Fibroblast of skin of abdomen (primary cell): ENCODE data around the gene LBHD2.

Source experiments
- DNase-seq: peaks from one replicate; pipeline ENCODE4 v3.0.0-alpha.2; 2013

The LBHD2 gene

DNA sequence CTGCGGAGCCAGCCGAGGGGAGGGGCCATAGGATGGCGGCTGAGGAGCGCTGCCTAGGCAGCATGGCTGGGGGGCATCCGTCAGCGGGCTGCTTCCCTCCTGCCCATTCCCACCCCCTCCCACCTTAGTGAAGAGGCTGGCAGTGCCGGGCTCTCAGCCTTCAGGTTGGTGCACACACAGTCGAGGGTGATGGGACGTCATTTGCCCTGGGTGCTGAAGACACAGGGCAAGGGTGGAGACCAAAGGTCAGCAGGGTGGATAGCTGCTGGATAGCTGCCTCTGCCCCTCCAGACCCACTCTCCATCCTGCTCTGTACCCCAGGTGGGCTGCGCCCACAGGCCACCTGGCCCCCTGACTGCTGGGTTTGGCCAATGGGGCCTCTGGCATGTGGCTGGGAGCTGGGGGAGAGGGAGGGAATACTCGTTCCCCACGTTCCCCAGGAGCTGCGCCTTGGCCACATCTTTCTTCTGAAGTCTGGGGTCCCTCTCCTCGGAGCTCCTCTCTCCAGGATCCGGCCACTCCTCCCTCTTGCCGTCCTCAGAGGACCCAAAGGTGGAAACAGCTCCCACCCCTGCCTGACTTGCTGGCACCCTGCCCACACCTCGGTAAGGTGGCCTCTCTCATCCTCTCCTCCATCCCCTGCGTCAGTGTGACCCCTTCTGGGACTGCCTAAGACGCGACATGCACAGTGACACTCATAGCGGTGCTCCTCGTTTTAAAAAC is 15.5 kb upstream of the LBHD2 start:
- no peak for DNase-seq

DNA sequence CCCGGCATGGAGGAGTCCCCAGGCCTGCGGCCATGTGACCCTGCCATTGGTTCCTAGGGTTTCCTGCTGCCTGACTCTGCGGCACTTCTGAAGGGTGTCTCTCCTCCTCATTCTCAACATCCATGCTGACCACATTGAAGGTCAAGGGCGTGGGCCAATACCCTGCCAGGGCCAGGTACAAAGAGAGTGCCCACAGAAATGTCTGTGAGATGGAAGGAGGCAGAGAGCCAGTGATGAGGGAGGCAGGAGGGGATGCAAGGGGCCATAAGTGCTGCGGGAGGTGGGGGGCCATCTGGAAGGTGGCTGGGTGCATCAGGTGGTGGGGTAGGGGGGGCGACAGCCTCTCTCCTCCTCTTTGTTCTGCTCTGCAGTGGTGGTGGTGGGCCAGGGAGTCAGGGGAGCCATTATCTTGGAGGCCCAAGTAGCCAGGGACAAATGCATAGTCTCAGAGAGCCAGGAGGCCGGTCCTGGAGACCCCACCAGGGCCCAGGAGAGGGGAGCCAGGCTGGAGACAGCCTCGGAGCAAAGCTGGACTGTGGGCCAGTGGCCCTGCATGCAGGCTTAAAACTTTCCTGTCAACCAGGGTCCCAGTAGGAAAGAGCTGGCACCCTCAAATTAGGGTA is 13.6 kb upstream of the LBHD2 start:
- DNase-seq: no peak

DNA sequence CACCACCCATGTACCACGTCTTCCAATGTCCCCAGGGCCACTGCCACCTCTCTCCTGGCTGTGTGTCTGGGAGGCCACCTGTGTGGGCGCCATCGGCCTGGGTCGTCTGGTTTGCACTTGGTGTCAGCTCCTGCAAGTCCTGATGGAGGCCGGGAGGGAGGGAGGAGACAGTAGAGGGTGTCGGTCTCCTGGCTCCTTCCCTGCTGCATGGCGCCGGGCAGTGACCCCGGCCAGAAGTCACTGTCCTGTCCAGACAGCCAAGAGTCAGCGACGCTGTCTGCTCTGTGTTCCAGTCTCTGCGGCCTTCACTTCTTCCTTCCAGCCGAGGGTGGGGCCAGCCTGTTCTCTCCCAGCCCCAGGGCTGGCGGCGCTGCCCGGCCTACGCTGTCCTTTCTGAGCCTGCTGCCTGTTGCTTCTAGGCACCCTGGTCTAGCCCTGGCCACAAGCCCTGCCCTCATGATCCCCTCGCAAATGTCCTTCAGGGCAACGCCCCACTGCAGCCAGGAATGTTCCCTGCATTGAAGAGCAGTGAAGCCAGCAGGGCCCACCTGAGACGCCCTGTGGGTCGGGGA is 13.0 kb upstream of the LBHD2 start:
- DNase-seq: no peak

DNA sequence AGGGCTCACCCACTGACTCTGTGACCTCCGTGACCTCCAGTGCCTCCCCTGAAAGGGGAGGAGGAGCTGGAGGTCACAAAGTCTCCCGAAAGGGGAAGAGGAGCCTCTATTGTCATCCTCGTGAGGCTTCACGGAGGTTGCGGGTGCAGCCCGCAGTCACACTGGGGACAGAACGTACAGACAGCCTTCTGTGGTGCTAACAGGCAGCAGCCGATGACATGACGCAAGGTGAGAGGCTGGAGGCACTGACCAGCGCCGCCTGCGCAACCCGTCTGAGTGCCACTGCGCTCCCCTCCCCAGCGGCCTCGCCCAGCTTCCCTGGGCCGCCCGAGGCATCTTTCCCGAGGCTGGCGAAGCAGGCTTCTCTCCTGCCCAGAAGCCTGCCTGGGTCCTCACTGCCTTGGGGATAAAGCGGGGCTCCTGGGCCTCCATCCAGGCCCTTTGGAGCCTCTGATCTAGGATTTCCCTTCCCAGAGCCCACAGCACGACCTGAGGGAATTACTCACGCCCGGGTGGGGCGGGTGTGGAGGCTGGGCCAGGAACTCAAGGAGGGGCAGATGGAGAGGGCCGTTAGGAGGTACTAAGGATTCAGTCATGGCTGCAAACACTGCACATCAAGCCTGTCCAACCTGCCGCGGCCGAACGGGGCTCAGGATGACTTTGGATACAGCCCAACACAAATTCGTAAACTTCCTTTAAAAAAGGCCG is 12.3 kb upstream of the LBHD2 start:
- DNase-seq: no peak

DNA sequence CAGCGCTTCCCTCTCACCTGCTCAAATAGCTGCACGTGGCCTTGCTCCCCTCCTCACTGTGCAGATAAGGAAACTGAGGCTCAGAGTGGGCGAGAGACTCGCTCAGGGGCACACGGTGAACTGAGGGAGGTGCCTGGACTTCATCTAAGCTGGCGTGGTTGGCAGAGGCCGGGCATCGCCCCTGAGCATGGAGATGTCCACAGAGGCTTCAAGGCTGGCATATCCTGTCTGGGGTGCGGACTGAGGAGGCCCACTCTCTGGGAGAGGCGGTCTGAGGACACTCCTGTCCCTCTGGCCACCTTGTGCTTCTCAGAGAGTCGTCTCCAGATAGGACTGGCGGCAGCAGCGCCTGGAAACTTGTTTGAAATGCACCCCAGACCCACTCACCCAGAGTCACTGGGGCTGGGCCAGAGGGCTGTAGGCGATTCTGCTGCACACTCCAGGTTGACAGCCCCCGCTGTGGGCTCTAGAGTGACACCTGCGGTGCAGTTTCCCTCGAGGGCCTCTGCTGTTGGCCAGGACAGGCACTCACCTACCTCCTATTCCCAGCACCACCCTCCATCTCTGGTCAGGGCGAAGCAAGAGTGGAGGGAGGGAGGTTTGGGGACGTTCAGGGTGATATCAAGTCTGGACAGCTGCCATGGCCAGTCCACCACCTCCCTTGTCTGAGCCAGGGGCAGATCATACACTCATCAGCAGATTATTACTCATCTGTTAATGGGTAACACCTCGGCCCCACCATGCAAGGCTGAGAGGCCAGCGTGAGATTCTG is 11.2 kb upstream of the LBHD2 start:
- no peak for DNase-seq

DNA sequence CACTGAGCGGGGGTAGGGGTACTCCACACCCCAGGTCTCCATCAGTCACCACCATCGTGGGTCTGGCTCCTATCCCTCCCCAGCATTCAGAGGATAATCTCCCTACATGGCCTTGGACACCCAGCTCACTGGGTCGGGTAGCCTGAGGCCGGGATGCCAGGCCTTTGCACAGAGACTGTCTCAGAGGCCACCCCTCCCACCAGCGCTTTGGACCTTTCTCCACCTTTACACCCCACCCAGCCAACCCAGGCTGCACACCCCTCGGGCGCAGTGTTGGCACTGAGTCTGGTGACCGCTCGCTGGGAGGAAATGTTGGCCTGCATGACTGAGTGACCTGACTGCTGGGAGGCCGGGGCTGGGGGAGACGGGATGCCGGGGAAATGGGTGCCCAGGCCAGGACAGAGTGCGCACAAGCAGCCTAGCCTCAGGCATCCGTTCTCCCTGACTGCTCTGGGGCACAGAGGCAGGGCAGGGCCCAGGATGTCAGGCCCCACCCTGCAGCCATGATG is 10.6 kb upstream of the LBHD2 start:
- DNase-seq: no peak

DNA sequence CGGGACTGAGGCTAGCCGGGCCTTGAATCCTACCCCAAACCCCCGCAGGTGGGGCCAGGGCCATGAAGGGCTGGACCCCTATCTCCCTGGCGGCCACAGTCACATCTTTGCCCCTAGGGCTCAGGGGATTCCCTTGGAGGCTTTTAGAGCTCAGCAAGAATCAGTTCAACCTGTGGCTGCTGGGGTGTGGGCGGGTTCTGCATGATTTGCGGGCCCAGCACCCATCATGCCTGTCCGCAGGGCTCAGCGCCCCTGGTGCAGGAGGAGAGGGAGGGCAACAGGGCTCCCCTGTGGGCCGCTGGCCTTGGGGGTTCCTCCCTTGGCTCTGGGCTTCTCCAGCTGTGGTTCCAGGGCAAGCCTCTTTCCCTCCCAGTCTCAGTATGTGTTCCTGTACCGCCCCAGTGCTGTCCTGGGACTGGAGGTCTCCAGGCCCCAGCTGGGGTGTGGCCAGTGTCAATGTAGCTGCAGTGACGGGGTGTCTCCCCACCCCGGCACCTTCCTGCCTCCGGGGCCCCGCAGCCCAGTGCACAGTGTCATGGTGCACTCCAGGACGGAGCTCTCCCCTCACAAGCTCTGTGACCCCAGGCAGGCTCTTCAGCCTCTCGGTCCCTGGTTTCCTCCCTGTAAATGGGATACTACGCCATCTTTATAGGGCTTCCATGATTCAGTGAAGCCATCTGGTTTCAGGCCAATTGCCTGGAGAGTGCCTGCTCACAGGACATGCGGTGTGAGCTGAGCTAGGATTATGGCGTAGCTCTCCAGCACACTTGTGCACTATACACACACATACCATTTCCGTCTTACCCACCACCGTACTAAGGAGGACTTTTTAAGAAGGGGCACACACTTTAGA is 9.9 kb upstream of the LBHD2 start:
- DNase-seq: no peak

DNA sequence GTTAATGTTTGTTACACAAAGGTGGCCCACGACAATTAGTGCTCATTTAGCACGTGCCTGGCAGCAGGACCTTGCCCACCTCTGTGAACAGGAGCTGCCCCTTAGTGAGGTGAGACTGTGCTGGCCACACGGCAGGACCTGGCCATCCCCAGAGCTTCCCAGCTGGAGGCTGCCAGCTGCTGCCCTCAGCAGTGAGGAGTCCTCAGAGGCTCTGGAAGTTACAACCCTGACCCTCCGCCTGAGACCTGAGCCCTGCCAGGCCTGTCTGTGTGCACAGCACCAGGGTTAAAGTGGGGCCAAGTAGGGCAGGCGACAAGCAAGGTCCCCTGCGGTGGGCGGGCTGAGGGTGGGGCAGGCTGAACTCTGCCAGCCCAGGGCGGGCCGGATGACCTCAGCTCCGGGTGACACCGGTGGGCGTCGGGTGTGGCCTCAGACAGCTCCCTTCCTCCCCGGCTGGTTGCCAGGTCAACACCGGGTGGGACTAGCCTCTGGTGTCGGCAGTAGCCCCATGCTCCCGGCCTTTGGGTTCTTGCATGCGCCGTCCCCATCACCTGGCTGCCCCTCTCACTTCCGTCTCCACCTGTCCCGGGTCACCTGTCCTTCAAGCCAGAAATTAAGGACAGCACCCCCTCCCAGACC is 9.2 kb upstream of the LBHD2 start:
- DNase-seq: no peak

DNA sequence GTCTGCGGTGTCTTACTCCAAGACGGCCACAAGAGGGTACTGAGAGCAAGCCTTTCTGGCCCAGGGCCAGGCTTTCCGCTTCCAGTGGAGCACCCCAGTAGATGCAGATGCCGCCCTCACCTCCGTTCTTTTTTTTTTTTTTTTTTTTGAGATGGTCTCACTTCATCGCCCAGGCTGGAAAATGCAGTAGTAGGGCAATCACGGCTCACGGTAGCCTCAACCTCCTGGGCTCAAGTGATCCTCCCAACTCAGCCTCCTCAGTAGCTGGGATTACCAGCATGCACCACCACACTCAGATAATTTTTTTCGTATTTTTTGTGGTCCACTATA is 5.6 kb upstream of the LBHD2 start:
- peak; percentile 70 for DNase-seq

DNA sequence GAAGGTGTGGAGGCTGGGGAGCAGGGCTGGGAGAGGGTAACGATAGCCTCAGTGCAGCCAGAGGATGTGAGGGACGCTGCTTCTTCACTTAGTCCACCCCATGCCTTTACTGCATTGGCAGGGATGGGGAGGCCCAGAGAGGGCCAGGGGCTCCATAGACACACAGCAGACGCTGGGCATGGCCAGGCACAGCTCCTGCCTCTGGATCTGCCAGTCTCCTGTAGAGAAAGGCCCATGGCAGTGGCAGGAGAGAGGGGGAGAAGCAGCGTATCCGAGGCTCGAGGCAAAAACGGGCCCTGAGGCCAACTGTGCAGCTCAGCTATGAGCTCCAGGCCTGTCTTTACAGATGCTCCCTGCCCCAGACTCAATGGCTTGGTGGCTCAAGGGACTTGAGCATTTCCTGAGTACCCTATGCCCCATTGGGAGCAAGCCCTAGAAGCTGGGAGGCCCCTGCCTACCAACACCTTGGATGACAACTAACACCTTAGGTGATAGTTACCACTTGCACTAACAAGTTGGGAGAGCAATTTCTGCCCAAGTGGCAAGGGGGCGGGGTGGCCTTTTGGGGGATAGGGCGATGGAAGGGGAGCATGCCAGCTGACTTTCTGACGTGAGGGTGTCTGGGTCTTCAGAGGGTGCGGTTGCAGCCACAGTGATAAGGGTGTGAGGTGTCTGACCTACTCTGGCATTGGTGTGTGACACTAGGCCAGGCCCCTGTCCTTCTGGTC is 5.0 kb upstream of the LBHD2 start:
- no peak for DNase-seq

DNA sequence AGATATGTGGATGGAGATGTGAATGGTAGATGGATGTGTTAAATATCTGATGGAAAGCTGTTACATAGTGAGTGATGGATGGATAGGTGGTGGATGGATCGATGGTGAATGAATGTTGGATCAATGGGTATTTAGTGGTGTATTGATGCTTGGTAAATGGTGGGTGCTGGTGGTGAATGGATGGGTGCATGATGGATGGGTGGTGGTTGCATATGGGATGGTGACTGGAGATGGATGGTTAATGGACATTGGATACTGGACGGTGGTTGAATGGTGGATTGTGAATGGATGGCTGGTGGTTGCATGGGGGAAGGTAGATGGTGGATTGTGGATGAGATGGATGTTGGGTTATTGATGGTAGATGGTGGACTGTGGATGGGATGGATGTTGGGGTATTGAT is 2.1 kb upstream of the LBHD2 start:
- no peak for DNase-seq

DNA sequence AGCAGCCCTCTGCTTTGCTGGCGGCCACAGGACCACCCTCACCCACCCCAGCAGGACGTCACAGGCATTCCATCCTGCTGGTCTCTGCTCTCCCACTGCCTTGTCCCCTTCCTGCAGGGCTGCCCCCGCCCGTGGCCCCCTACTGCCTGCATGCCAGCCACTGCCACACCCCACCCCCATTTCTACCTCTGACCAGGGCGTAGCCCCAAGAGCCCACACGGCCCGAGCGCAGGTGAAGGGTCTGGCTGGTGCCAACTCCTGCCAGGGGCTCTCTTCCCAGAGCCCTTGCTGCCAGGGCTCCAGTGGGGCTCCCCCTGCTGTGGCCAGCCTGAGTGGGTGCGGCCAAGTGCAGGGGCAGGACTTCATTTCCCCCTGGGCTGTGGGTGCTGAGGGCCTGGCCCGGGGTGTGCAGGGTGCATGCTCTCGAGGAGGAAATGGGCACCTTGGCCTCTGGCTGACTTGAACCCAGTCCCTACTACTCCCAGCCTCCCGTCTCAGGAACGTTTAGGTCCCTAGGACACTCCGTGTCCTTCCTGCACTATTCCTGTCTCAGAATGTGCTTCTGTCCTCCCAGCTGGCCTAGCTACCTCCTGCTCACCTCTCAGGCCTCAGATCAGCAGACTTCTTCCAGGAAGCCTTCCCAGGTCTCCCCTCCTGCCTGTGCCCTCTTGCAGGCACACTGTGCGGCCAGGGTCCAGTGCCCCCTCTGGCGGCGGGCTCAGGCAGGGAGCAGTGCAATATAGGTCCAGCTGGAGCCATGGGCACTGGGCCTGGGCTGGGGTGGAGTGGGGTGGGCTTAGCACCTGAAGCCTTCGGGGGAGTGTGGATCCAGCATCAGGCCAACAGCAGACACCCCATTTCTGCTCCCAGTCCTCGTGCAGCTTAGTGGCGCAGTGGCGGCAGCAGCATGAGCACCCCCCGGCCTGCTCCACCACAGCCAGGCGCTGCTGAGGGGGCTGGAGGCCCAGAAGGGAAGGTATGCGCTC is 1.4 kb downstream of the LBHD2 start:
- no peak for DNase-seq

DNA sequence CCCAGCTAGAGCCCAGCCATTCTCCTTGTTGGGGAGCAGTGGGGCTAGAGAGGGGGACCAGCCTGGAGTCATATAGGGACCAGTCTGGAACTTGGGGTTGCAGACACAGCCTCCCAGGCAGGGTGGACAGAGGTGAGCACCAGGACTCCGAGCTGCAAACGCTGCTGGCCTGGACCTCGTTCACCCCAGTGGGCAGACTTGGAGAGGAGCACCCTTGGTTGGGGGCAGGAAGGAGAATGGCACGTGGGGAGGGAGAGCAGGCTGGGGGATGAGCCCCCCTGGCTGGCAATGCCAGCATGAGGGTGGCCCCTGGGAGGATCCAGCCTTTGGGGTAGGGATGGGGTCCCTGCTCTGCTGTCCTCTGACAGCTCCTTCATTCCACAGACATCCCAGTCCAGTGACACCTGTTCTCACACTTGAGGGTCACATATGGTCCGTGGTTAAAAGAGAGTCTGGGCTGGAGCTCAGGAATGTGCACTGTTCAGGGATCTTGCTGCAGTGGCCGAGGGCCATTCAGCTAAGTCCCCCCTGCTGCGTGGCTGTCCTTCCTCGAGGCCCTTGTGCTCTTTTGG is 2.8 kb downstream of the LBHD2 start:
- no peak for DNase-seq

DNA sequence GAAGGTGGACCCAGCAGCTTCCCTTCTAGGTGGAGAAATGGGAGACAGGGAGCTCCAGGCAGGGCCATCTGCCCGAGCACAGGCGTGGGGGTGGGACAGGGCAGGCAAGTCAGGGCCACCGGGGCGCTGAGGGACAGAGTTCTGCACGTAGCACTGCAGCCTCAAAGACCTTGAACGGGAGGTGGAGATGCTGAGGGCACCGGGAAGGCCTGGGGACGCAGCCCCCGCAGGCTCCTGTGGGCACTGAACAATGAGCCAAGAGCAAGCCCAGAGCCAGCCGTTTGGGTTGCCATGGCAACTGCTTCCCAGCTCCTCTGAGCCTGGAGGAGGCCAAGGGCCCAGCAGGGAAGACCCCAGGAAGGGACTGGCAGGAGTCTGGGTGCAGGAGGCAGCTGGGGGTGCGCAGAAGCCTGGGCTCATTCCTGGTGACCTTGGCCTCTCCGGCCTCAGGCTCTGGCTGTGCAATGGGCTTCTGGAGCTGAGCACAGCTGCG is 3.4 kb downstream of the LBHD2 start:
- DNase-seq: no peak

DNA sequence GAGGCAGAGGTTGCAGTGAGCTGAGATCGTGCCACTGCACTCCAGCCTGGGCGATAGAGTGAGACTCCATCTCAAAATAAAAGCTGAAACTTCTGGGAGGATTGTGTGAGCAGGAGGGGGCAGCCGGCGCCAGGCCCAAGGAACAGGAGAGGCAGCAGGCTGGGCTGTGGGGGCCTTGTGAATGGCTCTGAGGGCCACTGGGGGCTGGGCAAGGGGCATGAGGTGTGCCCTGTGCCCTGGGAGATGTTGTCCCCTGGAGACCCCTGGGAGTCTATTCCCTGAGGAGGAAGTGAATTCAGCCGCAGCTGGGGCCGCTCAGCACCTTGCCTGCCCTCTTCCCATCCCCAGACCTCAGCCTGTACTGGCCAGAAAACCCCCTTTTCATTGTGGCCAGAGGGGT is 4.9 kb downstream of the LBHD2 start:
- DNase-seq: no peak

DNA sequence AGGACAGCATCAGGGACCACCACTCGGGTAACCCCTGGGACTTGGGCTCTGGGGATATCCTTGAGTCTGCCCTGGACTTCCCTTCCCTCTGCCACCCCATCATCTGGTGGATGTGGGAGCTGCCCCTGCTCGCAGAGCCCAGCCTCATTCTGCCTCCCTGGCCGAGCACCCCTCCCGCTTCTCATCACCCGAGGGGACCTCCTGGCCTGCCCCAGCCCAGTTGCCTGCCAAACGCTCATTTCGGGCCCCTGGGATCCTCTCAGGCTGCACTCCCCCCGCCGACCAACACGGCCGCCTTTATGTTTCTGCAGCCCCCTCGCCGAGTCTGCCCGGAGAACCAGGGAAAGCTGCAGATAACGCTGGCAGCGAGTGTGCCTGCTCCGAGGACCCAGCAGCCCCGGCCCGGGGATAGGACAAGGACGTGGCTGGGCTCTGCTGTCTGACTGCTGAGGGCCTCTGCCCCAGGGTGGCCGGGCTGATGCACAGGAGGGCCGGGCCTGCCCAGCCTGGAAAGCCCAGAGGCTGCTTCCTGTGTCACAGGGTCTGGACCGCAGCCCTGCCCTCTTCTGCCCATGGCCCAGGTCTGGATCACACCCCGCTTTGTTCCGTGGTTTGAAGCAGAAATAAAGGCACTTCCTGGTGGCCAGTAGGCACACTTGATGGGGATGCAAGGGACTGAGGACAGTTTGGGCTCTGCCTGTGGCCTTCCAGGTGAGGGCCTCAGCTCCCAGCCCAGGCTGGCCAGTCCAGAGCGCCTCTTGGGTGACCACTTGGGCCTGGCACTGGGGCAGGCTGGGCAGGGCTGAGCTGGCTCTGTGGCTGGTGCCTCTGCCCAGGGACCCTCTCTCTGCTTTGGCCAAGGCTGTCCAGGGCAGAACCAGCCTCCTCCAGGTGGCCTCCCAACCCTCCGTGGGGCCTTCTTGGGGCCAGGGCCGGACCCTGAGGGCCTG is 5.7 kb downstream of the LBHD2 start:
- no peak for DNase-seq

DNA sequence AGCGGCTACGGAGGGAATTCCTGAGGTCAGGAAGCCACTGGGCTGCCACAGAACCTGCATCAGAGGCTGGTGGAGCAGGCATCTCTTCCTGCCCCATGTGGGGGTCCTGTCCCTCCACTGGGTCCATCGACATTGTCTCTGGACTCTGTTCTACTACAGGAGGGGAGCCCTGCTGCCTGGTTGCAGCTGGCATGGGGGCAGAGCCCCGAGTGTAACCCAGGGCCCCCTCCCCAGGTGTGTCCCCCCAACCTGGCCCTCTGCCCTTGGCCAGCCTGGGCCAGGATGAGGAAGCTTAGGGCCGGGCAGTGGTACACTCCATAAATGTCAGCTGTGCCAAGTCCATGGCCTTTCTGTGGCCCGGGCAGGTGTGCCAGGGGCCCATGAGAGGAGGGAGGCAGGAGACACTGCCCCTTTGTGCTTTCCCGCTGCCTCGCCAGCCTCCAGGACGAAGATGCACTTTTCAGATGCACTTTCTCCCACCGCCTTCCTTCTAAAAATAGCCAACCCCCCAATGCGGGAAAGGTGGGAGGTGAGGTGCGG is 6.5 kb downstream of the LBHD2 start:
- DNase-seq: no peak
